GM19023 (cell line): ENCODE results near the gene PHEX.
A peak's percentile ranks its signal among the peaks of the same experiment; 100 is the strongest.

ENCODE experiments used
- ATAC-seq: cut with Tn5 transposase; IDR thresholded peaks from one replicate; pipeline ENCODE4 v1.9.1; 2021; ENCODE audit warnings: mild to moderate bottlenecking, moderate library complexity; ENCODE audit not compliant: unreplicated experiment

PHEX gene

GRCh38 chrX:22032084-22032483 is at the start of gene PHEX:
Gene PHEX (plus strand): TSS chrX:22032325. CDS start chrX:22033006, 681 bp downstream.
- ATAC-seq, result no peak

GRCh38 chrX:21985332-21985777 is 46.8 kb upstream of the PHEX start:
- ATAC-seq, result peak; percentile 85

- ATAC-seq, result no peak
These were observed 45.5 kb upstream of the PHEX start for GRCh38 chrX:21986596-21986995.

- ATAC-seq, result peak; percentile 35
These were observed 42.7 kb upstream of the PHEX start for GRCh38 chrX:21989384-21989783.

GRCh38 chrX:21990832-21991231 is 41.3 kb upstream of the PHEX start:
- ATAC-seq, result no peak

- no peak for ATAC-seq
These were observed 40.6 kb upstream of the PHEX start for GRCh38 chrX:21991504-21991903.

- peak; percentile 76 for ATAC-seq
These were observed 38.9 kb upstream of the PHEX start for GRCh38 chrX:21993265-21993664.

GRCh38 chrX:21996872-21997455 is 35.2 kb upstream of the PHEX start:
- no peak for ATAC-seq

- ATAC-seq, result no peak
These were observed 34.1 kb upstream of the PHEX start for GRCh38 chrX:21998037-21998436.

GRCh38 chrX:22004866-22005265 is 27.3 kb upstream of the PHEX start:
- ATAC-seq, result no peak

- no peak for ATAC-seq
These were observed 20.1 kb upstream of the PHEX start for GRCh38 chrX:22012051-22012450.

- no peak for ATAC-seq
These were observed 19.2 kb upstream of the PHEX start for GRCh38 chrX:22012931-22013330.

- no peak for ATAC-seq
These were observed 16.9 kb upstream of the PHEX start for GRCh38 chrX:22015139-22015750.

GRCh38 chrX:22021751-22022324 is 10.3 kb upstream of the PHEX start:
- ATAC-seq, result no peak

GRCh38 chrX:22024577-22024976 is 7.5 kb upstream of the PHEX start:
- ATAC-seq, result no peak

GRCh38 chrX:22025751-22026150 is 6.4 kb upstream of the PHEX start:
- no peak for ATAC-seq

GRCh38 chrX:22026731-22027130 is 5.4 kb upstream of the PHEX start:
- ATAC-seq, result no peak

- ATAC-seq, result no peak
These were observed 381 bp downstream of the PHEX start for GRCh38 chrX:22032506-22032905.

GRCh38 chrX:22033818-22034217 is 1.7 kb downstream of the PHEX start:
- ATAC-seq, result no peak

- no peak for ATAC-seq
These were observed 3.1 kb downstream of the PHEX start for GRCh38 chrX:22035236-22035635.

GRCh38 chrX:22037225-22037624 is 5.1 kb downstream of the PHEX start:
- no peak for ATAC-seq

- ATAC-seq, result no peak
These were observed 5.9 kb downstream of the PHEX start for GRCh38 chrX:22037911-22038537.
